Large intestine (tissue), 3 donors: ENCODE results near the gene CDC45. TPM values are rescaled to one million over a fixed set of nuclear protein-coding genes. Genes with fewer than 3 reads are reported as not detected.

Experiments
- DNase-seq, 2 donors: peaks; one replicate each; pipeline versions ENCODE4 v3.0.0 to v3.0.0-alpha.2; 2013
- H3K27ac ChIP-seq: one replicate; pipeline ENCODE4 v1.5.1; 2013; ENCODE audit warnings: low read length
- H3K27me3 ChIP-seq: 2 replicates; pipeline ENCODE4 v1.6.1; 2013; ENCODE audit warnings: low read length; ENCODE audit not compliant: control insufficient read depth, insufficient read depth
- H3K36me3 ChIP-seq: 2 replicates; pipeline ENCODE4 v1.6.1; 2013; ENCODE audit warnings: low read length; ENCODE audit not compliant: control insufficient read depth, insufficient read depth
- H3K4me1 ChIP-seq: one replicate; pipeline ENCODE4 v1.6.1; 2013; ENCODE audit warnings: low read length; ENCODE audit not compliant: control insufficient read depth, insufficient read depth
- H3K4me3 ChIP-seq: one replicate; pipeline ENCODE4 v1.5.1; 2013; ENCODE audit warnings: low read length
- H3K9me3 ChIP-seq: one replicate; pipeline ENCODE4 v1.6.1; 2013; ENCODE audit warnings: mild to moderate bottlenecking, low read depth, low read length, moderate library complexity; ENCODE audit not compliant: control insufficient read depth
- WGBS: methylation state at CpG from one replicate; pipeline ENCODE4 v1.1.5; 2013; ENCODE audit warnings: low lambda C conversion rate; ENCODE audit not compliant: insufficient coverage; 5-methylcytosine and 5-hydroxymethylcytosine counted together
- polyA plus RNA-seq: library from polyadenylated mRNA; unstranded; fragments of 120-200 nt; gene quantifications from one replicate; pipeline ENCODE4 v1.2.1, GENCODE V29; 2013

CDC45 gene
- polyA plus RNA-seq, 1 donor: 8.7 TPM

- Histone ChIP-seq H3K9me3 (no peaks in the 10 kb centered on the region), H3K27ac (no peak overlapping the region), H3K4me3 (no peak overlapping the region), H3K27me3 (no peaks in the 10 kb centered on the region), H3K4me1 (no peaks in the 10 kb centered on the region), H3K36me3 (peaks cover 3% of the 10 kb centered on the region)
- WGBS: no CpG with 5 or more reads among the region's 3 CpGs
- no peak for DNase-seq
Observed at GRCh38 chr22:19497245-19497644, 17.5 kb downstream of the CDC45 start.

- H3K9me3 ChIP-seq: no peaks in the 10 kb centered on the region
Observed at GRCh38 chr22:19498154-19498865, 18.6 kb downstream of the CDC45 start.

GRCh38 chr22:19498866-19499190 is 19.1 kb downstream of the CDC45 start:
- Histone ChIP-seq H3K36me3 (peaks cover 3% of the 10 kb centered on the region), H3K27ac (no peak overlapping the region), H3K9me3 (no peaks in the 10 kb centered on the region), H3K4me3 (no peak overlapping the region), H3K27me3 (no peaks in the 10 kb centered on the region), H3K4me1 (no peaks in the 10 kb centered on the region)
- no peak for DNase-seq
- WGBS: no CpG with 5 or more reads among the region's 3 CpGs

More at GRCh38 chr22:19498154-19498865, 18.6 kb downstream of the CDC45 start:
- peaks cover 3% of the 10 kb centered on the region for H3K36me3 ChIP-seq
- DNase-seq: no peak
- no peak overlapping the region for H3K27ac ChIP-seq
- H3K4me3 ChIP-seq: no peak overlapping the region
- no CpG with 5 or more reads among the region's 7 CpGs for WGBS
- no peaks in the 10 kb centered on the region for H3K4me1 ChIP-seq
- H3K27me3 ChIP-seq: no peaks in the 10 kb centered on the region

GRCh38 chr22:19499236-19499879 is 19.6 kb downstream of the CDC45 start:
- H3K9me3 ChIP-seq: no peaks in the 10 kb centered on the region
- H3K4me1 ChIP-seq: no peaks in the 10 kb centered on the region
- WGBS: no CpG with 5 or more reads among the region's 7 CpGs
- no peaks in the 10 kb centered on the region for H3K27me3 ChIP-seq
- no peak overlapping the region for H3K4me3 ChIP-seq
- DNase-seq: no peak
- H3K27ac ChIP-seq: no peak overlapping the region
- no peaks in the 10 kb centered on the region for H3K36me3 ChIP-seq

GRCh38 chr22:19499880-19500242 is 20.1 kb downstream of the CDC45 start:
- H3K4me1 ChIP-seq: no peaks in the 10 kb centered on the region
- no peaks in the 10 kb centered on the region for H3K27me3 ChIP-seq
- no peaks in the 10 kb centered on the region for H3K36me3 ChIP-seq
- no CpG with 5 or more reads among the region's 4 CpGs for WGBS
- H3K4me3 ChIP-seq: no peak overlapping the region
- DNase-seq: no peak
- H3K9me3 ChIP-seq: no peaks in the 10 kb centered on the region
- H3K27ac ChIP-seq: no peak overlapping the region

- no peaks in the 10 kb centered on the region for H3K36me3 ChIP-seq
- 90% methylated on average over 3 of the region's 3 CpGs for WGBS
- no peaks in the 10 kb centered on the region for H3K9me3 ChIP-seq
- no peak overlapping the region for H3K4me3 ChIP-seq
- no peaks in the 10 kb centered on the region for H3K27me3 ChIP-seq
- no peak overlapping the region for H3K27ac ChIP-seq
- no peaks in the 10 kb centered on the region for H3K4me1 ChIP-seq
- no peak for DNase-seq
Observed at GRCh38 chr22:19501897-19502447, 22.3 kb downstream of the CDC45 start.

GRCh38 chr22:19503367-19503766 is 23.6 kb downstream of the CDC45 start:
- H3K4me1 ChIP-seq: no peaks in the 10 kb centered on the region
- H3K4me3 ChIP-seq: no peak overlapping the region
- H3K9me3 ChIP-seq: no peaks in the 10 kb centered on the region
- no peaks in the 10 kb centered on the region for H3K36me3 ChIP-seq
- H3K27ac ChIP-seq: no peak overlapping the region
- H3K27me3 ChIP-seq: no peaks in the 10 kb centered on the region
- WGBS: no CpG with 5 or more reads among the region's 7 CpGs
- no peak for DNase-seq

GRCh38 chr22:19503869-19504268 is 24.1 kb downstream of the CDC45 start:
- H3K4me1 ChIP-seq: no peaks in the 10 kb centered on the region
- DNase-seq: no peak
- no peak overlapping the region for H3K27ac ChIP-seq
- no CpG with 5 or more reads among the region's 9 CpGs for WGBS
- no peaks in the 10 kb centered on the region for H3K36me3 ChIP-seq
- H3K4me3 ChIP-seq: no peak overlapping the region
- no peaks in the 10 kb centered on the region for H3K27me3 ChIP-seq
- no peaks in the 10 kb centered on the region for H3K9me3 ChIP-seq

- H3K27me3 ChIP-seq: no peaks in the 10 kb centered on the region
- no peaks in the 10 kb centered on the region for H3K36me3 ChIP-seq
- WGBS: no CpG with 5 or more reads among the region's 18 CpGs
- no peaks in the 10 kb centered on the region for H3K9me3 ChIP-seq
- H3K4me3 ChIP-seq: no peak overlapping the region
- no peak overlapping the region for H3K27ac ChIP-seq
- DNase-seq: no peak
- no peaks in the 10 kb centered on the region for H3K4me1 ChIP-seq
Observed at GRCh38 chr22:19504900-19505734, 25.4 kb downstream of the CDC45 start.

- WGBS: no CpG with 5 or more reads among the region's 5 CpGs
- no peaks in the 10 kb centered on the region for H3K4me1 ChIP-seq
- H3K36me3 ChIP-seq: no peaks in the 10 kb centered on the region
- H3K27ac ChIP-seq: no peak overlapping the region
- H3K4me3 ChIP-seq: no peak overlapping the region
- no peaks in the 10 kb centered on the region for H3K27me3 ChIP-seq
- H3K9me3 ChIP-seq: no peaks in the 10 kb centered on the region
- no peak for DNase-seq
Observed at GRCh38 chr22:19505735-19506126, 26.0 kb downstream of the CDC45 start.
